ENCODE data around the gene BAIAP2.

BAIAP2 gene, protein sequence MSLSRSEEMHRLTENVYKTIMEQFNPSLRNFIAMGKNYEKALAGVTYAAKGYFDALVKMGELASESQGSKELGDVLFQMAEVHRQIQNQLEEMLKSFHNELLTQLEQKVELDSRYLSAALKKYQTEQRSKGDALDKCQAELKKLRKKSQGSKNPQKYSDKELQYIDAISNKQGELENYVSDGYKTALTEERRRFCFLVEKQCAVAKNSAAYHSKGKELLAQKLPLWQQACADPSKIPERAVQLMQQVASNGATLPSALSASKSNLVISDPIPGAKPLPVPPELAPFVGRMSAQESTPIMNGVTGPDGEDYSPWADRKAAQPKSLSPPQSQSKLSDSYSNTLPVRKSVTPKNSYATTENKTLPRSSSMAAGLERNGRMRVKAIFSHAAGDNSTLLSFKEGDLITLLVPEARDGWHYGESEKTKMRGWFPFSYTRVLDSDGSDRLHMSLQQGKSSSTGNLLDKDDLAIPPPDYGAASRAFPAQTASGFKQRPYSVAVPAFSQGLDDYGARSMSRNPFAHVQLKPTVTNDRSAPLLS

DNA sequence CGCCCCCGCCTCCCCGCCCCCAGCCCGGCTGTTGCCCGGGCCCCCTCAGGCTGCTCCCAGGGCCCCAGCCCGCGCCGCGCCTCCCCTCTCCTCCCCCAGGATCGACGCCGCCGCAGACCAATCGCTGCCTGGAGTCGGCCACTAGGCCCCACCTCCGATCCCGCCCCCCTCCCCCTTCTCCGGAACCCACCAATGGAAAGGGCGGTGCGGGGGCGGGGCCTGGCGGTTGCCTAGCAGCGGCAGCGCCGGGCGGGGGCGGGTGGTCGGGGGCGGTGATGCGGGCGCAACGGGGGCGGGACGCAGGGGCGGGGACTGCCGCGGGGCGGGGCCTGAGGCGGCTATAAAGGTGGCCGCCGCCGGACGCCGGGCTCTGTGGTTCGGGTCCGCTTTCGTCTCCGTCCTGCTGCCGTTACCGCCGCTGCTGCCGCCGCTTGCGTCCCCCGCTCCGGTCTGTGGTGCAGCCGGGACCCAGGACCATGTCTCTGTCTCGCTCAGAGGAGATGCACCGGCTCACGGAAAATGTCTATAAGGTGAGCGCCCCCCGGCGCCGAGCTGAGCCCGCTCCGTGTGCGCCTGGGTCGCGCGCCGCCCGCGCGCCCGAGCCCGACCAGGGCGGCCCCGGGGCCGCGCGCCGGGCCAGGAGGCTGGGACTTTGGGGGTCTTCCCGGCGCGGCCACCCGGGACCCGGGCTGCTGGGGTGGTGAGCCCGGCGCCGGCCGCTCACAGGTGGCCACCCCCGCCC lies at the start of gene BAIAP2:
Gene BAIAP2 (plus strand): TSS at position 373 of the 742 bp plus-strand sequence. CDS start 104 bp downstream, at position 477.
- peak; percentile 96 for DNase-seq (ENCODE audit: low read depth)

DNA sequence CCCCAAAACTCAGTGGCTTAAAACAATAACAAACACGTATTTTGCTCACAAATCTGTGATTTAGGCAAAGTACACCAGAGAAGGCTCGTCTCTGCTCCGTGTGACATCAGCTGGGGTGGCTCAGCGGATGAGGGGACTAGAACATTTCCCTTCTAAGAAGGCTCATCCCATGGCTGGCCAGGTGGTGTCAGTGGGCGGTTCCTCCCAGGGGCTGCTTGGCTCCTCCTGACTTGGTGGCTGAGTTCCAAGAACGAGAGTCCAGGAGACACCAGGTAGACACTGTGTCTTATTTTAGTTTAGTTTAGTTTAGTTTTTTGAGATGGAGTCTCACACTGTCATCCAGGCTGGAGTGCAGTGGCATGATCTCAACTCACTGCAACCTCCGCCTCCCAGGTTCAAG lies 48.9 kb upstream of the BAIAP2 start:
- DNase-seq (ENCODE audit: low read depth), result no peak

DNA sequence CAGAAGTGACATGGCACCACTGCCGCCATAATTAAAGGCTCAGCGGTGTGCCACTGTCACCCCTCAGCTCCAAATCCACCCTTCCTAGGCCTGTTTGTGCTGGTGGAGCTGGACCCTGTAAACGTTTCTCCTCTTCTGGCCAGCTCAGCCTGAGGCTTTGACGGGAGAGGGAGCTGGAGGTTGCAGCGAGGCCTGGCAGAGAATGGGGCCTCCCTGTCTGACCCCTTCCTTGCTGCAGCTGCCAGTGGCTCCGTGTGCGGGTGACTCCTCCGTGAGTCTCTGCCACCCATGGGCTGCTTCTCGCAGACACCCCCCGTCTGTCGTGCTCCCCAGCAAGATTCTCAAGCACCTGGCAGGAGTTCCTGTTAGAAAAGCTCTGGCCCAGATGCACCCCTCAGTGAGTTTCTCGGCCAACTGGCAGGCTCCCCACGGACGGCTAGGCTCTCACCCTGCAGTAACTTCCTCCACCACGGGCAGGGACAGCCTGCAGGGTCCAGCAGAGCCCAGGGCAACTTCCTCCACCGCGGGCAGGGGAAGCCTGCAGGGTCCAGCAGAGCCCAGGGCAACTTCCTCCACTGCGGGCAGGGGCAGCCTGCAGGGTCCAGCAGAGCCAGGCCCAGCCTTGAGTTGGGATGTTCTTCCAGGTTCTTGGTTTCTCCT lies 48.0 kb upstream of the BAIAP2 start:
- DNase-seq (ENCODE audit: low read depth), result no peak

DNA sequence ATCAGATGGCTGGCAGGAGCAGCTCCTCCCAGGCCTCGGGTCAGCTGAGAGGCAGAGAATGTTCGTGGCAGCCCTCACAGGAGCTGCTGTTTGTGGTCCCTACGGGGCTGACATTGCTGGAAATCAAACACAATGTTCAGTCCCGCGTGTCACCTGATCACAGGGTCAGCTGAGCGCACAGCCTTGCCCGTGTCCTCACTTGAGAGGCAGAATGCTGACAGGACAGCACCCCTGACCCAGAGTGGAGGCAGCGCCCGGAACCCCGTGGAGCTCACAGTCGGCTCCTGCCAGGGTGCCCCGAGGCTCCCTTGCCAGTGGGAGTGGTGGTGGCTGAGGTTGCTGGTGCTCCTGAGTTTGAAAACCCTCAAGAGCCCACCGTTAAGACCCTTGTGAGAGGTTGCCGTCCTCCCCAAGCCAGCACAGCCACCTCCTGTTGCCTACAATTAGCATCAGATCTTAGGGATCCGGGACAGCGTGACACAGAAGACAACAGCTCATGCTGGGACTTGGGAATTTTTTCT lies 47.0 kb upstream of the BAIAP2 start:
- no peak for DNase-seq (ENCODE audit: low read depth)

DNA sequence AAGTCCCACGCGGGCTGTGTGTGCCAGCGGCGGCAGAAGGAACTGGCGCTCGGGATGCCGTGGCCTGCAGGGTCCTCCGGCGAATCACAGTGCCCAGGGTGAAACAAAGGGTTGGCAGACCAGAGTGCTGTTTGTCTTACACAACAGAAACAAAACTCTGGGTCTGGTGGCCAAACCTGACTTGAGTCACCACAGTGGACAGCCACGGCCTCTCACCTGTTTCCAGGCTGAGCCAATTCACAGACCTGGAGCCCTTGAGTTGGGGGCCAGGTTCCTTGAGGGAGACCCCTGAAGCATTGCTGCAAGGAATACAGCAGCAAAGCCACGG lies 45.4 kb upstream of the BAIAP2 start:
- DNase-seq (ENCODE audit: low read depth), result no peak

DNA sequence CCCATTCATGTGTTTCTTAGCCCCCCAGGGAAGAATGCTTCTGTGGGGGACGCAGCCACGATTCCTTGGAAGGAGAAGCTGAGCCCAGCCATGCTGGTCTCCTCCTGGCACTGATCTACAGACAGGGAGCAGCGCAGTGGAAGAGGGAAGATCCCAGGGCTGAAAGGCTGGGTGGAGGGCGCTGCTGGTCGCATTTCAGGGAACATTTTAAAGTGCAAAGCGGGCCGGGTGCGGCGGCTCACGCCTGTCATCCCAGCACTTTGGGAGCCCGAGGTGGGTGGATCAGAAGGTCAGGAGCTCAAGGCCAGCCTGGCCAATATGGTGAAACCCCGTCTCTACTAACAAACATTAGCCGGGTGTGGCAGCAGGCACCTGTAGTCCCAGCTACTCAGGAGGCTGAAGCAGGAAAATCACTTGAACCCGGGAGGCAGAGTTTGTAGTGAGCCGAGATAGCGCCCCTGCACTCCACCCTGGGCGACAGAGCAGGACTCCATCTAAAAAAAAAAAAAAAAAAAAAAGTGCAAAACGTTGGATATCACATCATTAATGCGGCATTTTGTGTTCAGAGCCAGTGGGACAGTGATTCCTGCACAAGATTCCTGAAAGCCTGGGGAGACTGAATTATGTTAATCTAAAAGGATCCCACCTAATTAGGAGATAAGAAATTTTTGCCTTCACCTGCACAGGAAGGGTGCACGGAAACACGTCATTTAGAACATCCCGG lies 43.9 kb upstream of the BAIAP2 start:
- no peak for DNase-seq (ENCODE audit: low read depth)

DNA sequence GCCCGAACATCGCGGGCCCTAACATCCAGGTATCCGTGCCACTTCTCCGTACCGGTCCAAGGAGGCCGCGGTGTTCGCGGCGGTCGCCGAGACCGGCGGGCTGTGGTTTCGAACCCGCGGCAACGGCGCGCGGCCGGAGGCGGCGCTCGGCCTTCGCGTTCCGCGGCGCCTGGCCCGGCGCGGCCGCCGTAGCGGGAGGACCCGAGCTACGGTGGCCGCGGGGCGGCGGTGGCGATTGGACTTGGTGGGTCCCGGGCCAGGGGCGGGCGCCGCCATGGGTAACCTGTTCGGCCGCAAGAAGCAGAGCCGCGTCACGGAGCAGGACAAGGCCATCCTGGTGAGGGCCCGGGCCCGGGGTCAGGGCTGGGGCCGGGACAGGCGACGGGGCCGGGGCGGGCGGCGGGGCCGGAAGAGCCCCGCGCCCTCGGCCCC lies 43.3 kb upstream of the BAIAP2 start, which contains the start of gene CHMP6:
Gene CHMP6 (plus strand): TSS at position 197 of the 432 bp plus-strand sequence. CDS start 78 bp downstream, at position 275.
- DNase-seq (ENCODE audit: low read depth), result peak; percentile 82

DNA sequence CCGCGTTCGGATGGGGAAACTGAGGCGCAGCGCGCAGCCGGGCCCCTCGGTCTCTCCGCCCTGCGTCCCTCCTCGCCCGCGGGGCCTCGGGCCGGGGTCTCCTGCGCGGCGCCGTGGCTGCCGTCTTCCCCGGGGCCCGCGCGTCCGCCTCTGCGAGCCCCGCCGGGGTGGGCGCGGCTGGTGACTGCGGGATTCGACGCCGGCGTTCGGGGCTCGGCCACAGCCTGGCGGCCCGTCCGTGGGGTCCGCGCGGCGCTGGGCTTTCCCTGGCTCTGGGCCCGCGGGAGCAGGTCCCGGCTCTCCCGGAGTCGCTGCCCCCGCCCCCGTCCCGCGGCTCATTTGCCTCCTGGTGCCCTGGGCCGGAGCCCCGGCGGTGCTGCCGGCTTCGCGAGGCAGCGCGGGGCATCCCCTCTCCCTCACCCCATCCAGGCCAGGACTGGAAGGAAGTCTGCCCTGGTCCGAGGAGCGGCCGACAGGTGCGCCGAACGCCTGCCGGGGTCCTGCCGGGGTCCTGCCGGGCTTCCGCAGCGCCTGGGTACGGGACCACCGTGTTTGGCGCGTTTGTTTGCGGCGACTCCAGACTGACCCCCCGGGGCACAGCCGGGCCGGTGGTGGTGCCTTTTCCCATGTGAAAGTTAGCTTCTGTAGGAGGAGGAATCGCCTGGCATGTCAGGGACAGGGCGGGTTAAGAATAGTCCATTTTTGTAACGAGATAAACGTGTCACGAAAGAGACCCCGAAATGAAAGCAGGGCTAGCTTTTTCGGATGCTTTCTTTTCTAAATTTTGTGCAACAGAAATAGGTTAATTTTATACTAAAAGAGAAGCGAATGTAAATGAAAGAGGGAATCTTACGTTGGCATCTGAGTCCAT lies 42.6 kb upstream of the BAIAP2 start:
- peak; percentile 32 for DNase-seq (ENCODE audit: low read depth)

DNA sequence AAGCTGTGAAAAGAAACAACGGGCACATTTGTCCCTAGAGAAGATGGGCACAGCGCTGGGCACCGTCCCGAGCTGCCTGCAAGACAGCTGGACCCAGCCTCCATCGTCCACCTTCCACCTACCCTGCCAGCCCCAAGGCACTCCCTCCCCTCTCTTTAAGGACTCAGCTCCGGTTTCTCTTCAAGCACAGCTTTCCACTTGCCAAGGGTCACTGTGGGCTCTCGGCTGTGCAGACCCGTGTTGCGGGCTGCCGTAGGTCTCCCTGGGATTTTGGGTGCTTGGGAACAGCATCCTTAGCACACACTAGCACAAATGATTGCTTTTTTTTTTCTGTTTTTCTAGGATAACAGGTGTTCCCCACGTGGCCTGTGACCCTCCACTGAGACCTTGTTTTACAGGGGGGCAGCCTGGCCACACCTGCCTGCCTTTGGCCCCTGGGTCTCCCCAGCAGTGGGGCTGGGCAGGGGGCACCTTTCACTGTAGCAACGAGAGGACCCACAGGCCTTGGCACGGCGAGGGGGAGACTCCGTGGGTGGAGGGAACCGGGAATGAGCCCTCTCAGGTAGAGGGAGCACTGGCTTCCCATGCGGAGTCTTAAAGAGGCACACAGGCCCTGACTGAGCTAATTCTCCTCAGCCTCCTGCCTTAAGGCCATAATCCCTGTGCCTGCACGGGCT lies 41.9 kb upstream of the BAIAP2 start:
- DNase-seq (ENCODE audit: low read depth), result no peak

DNA sequence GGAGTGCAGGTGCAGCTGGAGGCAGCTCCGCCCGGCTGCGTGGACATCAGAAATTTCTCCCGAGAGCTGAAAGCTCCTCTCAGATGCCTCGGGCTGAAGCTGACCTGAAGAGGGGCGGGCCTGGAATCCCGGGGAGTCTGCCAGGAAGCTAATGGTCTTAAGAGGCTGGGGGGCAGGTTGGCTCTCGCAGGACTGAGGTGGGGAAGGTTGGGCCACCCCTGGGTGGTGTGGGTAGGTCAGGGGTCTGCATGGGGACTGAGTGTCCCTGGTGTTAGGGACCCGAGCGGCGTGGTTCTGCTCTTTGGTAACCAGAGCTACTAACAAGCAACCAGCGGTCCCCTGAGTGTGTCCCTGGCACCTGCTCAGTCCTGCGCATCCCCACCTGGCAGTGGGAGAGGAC lies 39.8 kb upstream of the BAIAP2 start:
- no peak for DNase-seq (ENCODE audit: low read depth)

DNA sequence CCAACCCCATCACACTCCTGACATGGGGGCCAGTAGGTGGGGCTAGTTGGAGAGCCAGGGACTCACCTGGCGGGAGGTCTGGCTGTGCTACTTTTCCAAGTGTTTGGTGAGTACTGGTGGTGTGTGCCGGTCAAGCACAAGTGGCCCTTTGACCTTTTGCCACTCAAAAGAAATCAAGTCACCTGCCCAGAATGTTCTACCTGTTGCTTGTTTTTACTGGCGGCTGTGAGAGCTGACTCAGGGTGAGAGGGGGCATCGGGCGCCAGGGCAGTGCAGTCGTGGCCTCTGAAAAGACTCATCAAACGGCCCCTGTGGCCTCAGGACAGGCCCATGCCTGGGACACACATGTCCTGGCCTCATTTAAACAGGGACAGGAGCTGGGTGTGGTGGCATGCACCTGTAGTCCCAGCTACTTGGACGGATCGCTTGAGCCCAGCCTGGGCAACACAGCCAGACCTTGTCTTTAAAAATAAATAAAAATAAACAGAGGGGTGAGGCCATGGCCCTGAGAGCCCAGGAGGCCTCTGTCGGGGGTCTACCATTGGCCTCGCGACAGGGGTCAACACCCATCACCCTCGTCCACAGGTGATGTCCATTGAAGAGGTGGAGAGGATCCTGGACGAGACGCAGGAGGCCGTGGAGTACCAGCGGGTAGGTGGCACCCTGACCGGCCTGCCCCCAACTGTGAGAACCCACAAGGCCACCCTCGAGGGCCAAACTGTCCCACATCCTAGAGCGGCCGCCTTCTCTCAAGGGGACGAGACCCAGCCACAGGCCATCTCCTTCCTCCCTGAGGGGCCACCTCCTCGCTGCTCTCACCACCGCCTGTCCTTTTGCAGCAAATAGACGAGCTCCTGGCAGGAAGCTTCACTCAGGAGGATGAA lies 38.3 kb upstream of the BAIAP2 start:
- DNase-seq (ENCODE audit: low read depth), result no peak

DNA sequence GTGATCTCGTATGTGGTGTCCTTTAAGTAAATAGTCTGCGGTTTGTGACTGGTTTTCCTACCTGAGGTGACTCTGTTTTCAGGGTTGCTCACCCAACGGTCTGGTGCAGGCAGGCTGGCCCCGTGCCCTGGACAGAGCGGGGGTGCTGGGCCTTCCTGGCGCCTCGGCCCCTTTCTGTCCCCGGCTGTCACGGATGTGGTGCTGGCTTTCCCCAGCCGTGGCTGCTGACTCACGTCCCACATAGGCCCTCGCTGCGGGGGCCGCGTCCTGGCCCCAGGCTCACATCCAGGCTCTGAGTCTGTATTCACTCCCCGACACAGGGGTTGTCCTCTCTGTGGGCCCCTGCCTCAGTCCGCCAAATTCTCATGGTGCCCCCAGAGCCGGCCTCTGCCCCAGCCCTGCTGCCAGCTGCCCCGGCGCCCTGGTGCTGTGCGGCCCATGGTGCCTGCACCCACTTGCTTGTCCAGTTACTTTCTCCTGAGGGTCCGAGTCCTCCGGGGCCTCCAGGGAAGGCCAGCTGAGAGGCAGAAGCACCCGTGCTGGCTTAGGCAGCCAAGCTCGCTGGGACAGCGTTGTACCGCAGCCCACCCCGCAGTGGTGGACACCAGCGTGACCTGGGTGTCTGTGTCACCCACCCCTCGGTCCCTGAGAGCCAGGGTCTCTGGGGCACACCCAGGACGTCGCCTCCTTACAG lies 37.4 kb upstream of the BAIAP2 start:
- no peak for DNase-seq (ENCODE audit: low read depth)

DNA sequence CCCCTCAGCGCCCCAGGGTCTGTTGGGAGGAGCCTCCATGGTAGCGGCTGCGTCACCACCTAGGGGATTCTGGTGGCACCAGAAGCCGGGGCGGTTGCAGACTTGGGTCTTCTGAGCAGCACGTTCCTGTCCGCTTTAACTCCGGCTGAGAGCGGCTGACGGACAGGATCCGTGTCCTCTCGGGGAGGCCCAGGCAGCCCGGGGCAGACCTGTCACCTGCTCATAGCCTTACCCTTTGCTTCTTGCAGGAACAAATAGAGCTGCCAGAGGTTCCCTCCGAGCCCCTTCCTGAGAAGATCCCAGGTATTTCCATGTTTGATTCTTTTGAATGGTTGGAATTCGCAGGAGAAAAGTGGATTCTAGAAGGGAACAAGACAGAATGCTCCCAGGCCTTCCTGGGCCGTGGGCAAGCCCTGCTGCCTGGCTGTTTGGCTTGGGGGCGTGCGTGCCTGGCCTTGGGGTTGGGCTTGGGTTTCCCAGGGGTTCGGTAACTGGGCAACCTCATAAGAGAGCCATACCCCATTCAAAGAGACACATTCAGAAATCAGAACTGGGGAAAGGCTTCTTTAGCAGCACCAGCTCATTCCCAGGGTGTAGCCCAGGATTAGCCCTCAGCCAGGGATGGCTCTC lies 36.7 kb upstream of the BAIAP2 start:
- no peak for DNase-seq (ENCODE audit: low read depth)

DNA sequence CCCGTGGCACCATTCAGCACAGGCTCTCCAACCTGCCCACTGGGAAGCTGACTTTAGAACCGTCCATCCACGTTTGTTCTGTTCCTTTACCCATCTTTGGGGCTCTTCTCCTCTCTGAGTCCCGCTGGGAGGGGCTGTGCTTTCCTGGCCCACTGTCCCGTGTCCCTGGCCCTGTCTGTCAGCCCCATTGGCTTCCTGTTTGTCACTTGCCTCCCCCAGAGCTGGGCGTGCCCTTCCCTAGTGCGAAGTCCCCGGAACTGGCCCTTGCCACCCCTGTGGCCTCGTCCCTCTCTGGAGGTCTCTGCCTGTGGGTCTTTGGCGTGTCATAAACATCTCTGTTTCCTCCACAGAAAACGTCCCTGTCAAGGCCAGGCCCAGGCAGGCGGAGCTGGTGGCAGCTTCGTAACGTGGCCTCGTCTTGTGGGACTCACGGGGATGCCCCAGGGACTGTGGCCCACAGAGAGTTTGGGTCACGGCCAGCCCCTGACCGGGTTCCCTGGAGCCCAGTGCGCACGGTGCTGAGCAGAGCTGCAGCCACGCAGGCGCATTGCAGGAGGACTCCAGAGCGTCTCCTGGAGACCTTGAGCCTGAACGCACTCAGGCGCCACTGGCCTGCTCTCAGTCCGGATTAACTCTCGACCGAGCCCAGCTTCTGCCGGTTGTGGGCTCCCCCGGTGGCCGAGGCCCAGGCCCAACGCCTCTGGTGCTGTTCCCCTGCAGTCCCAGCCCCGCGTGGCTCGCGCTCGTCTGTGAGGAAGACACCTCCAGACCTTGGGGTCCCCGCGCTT lies 36.0 kb upstream of the BAIAP2 start:
- DNase-seq (ENCODE audit: low read depth), result no peak

DNA sequence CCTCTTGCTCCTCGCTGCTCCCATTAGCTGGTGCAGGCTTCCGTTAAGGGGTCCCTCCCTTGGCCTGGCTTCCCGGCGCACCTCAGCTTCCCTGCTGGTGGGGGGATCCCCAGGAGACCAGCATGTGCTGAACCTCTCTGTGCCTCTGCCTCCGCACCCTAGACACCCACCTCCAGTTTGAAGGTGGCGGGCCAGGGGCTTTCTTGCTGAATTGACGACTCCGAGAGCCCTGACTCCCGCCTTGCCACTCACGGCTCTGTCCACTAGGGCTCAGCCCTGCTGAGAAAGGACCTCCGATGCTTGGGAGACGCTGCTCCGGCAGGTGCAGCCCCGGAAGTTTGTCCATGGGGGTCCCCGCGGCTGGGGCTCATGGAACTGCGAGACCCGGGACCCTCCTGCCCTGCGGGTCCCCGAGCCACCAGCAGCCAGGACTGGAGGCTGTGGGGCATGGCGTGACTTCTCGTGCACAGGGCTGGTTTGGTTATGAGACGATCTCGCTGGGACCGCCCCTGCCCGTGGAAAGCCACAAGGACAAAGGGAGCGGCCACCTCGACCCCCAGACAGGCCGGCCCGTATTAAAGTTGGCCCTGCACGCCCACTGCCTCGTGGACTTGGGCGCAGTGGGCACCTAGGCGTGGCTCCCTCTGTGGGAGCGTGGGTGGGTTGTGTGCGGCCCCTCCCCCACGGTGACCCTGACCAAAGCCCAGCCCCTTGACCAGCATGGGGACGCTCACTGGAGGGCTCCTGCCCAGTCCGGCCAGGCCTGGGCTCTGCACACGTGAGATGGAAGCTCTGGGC lies 35.2 kb upstream of the BAIAP2 start:
- DNase-seq (ENCODE audit: low read depth), result no peak

DNA sequence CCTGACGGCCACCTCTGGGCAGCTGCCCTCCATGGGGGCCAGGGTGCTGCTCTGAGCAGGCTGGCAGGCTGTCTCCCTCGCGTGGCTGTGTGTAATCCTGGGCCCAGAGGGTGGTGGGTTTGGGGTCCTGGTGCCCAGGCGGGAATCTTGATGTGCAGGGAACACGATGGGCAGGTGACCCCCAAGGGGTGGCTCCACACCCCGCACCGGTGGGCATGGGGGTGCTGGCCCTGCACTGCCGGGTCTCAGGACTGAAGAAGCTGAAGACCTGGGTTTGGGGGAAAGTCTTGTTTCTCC lies 34.7 kb upstream of the BAIAP2 start:
- no peak for DNase-seq (ENCODE audit: low read depth)
